Measurements from ENCODE around the gene SEZ6. TPM values are rescaled to one million over a fixed set of nuclear protein-coding genes. Genes with fewer than 3 reads are reported as not detected.

The SEZ6 gene
- total and polyA plus RNA-seq, 10 of the 15 experiments (the other 5 are each of a cell fraction or from before 2014, with no cell fraction given), result 0.05 to 0.87 (median 0.17) TPM; not detected in 4

DNA sequence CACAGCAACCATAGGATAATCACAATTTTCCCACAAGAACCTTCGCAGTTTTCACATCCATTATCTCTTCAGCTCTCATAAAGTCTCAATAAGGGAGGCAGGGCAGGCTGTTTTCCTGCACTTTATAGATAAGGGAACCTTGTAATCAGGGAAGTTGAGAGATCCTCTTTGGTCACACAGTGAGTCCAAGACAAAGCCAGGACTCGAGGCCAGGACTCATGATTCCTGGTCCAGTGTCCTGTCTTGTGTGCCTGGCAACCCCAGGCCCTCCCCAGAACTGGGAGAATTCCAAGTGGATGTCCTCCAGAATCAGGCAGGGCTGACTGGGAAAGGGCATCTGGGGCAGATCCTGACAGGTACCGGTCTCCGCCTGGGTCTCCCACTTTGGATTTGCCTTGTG, 31.4 kb downstream of the SEZ6 start (continued):
- TF ChIP-seq, protein P1, sequence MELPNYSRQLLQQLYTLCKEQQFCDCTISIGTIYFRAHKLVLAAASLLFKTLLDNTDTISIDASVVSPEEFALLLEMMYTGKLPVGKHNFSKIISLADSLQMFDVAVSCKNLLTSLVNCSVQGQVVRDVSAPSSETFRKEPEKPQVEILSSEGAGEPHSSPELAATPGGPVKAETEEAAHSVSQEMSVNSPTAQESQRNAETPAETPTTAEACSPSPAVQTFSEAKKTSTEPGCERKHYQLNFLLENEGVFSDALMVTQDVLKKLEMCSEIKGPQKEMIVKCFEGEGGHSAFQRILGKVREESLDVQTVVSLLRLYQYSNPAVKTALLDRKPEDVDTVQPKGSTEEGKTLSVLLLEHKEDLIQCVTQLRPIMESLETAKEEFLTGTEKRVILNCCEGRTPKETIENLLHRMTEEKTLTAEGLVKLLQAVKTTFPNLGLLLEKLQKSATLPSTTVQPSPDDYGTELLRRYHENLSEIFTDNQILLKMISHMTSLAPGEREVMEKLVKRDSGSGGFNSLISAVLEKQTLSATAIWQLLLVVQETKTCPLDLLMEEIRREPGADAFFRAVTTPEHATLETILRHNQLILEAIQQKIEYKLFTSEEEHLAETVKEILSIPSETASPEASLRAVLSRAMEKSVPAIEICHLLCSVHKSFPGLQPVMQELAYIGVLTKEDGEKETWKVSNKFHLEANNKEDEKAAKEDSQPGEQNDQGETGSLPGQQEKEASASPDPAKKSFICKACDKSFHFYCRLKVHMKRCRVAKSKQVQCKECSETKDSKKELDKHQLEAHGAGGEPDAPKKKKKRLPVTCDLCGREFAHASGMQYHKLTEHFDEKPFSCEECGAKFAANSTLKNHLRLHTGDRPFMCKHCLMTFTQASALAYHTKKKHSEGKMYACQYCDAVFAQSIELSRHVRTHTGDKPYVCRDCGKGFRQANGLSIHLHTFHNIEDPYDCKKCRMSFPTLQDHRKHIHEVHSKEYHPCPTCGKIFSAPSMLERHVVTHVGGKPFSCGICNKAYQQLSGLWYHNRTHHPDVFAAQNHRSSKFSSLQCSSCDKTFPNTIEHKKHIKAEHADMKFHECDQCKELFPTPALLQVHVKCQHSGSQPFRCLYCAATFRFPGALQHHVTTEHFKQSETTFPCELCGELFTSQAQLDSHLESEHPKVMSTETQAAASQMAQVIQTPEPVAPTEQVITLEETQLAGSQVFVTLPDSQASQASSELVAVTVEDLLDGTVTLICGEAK (IDR thresholded peaks at IDR 0.05; ENCODE audit: borderline replicate concordance), result no peak
- TF ChIP-seq EGR1 (IDR thresholded peaks at IDR 0.05; ENCODE audit: borderline replicate concordance in 1 of 2, low read depth in 2 of 2, low read length in 2 of 2) (no peak), CEBPB (IDR thresholded peaks at IDR 0.05; ENCODE audit: borderline replicate concordance in 1 of 2, low read depth in 2 of 2, low read length in 2 of 2) (no peak), CUX1 (IDR thresholded peaks at IDR 0.05; ENCODE audit: insufficient replicate concordance, low read depth, low read length) (no peak)

Data from GM12878 (cell line).